HCT116 (cell line): ENCODE data around the gene DEXI.

ENCODE experiments used
- CEBPB ChIP-seq: IDR thresholded peaks from 2 replicates; pipeline ENCODE4 v1.6.1; 2012; ENCODE audit warnings: low read depth
- EZH2 ChIP-seq: fragments of 200-600 bp; sonication (generic); IDR thresholded peaks from 2 replicates; pipeline ENCODE4 v1.6.1; 2017; ENCODE audit warnings: antibody characterized with exemption, mixed run types
- EZH2phosphoT487 ChIP-seq: fragments of 200-600 bp; IDR thresholded peaks from 2 replicates; pipeline ENCODE4 v1.6.1; 2018; ENCODE audit warnings: antibody characterized with exemption, borderline replicate concordance
- JUND ChIP-seq: IDR thresholded peaks from 2 replicates; pipeline ENCODE4 v1.6.1; 2012
- POLR2A ChIP-seq: IDR thresholded peaks from 2 replicates; pipeline ENCODE4 v1.7.0; 2011; ENCODE audit warnings: borderline replicate concordance; ENCODE audit not compliant: insufficient read depth, insufficient read length; ENCODE audit errors: extremely low read depth
- POLR2AphosphoS5 ChIP-seq: IDR thresholded peaks from 2 replicates; pipeline ENCODE4 v1.6.1; 2011; ENCODE audit warnings: mild to moderate bottlenecking, low read depth, low read length, moderate library complexity
- SRF ChIP-seq: IDR thresholded peaks from 2 replicates; pipeline ENCODE4 v1.6.1; 2012; ENCODE audit warnings: low read depth
- TF ChIP-seq, protein P1 (sequence below): IDR thresholded peaks from 2 replicates; pipeline ENCODE4 v1.6.1; 2012
- TF ChIP-seq, protein P2 (sequence below): IDR thresholded peaks from 2 replicates; pipeline ENCODE4 v1.6.1; 2011; ENCODE audit warnings: mild to moderate bottlenecking, low read length, moderate library complexity; ENCODE audit not compliant: insufficient replicate concordance; ENCODE audit errors: extremely low read depth
- TF ChIP-seq, protein P3 (sequence below), 3 experiments: fragments of 200-600 bp in 1 of 3; sonication (generic) in 1 of 3; IDR thresholded peaks in 2 of 3; conservative IDR thresholded peaks in 1 of 3; 2 replicates each; pipeline ENCODE4 v1.5.1; 2012 to 2017; ENCODE audit warnings: low read depth in 2 of 3, low read length in 2 of 3, antibody characterized with exemption in 1 of 3, borderline replicate concordance in 1 of 3, control low read depth in 1 of 3, mild to moderate bottlenecking in 1 of 3, mixed read lengths in 1 of 3, mixed run types in 1 of 3, moderate library complexity in 1 of 3; ENCODE audit not compliant: insufficient read depth in 1 of 3
- TF ChIP-seq, protein P4 (sequence below): IDR thresholded peaks from 2 replicates; pipeline ENCODE4 v1.6.1; 2012; ENCODE audit warnings: low read depth
- TF ChIP-seq, protein P5 (sequence below): IDR thresholded peaks from 2 replicates; pipeline ENCODE4 v1.6.1; 2012

DNA sequence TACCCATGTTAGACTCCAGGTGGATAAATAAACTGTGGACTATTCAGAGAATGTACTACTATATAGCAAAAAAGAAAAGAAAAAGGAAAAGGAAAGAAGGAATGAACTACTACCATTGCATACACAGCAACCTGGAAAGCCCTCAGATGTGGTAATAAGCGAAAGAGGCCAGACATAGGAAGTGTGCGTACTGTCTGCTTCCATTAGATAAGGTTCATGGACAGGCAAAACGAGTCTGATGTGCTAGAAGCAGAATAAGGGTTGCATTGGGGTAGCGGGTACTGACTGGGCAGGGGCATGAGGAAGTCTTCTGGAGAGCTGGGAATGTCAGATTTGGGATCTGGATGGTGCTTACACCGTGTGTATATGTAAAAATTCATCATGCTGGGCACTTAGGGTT is 23.9 kb upstream of the DEXI start:
- TF ChIP-seq POLR2AphosphoS5, result no peak
- no peak for TF ChIP-seq SRF
- TF ChIP-seq, protein P1, sequence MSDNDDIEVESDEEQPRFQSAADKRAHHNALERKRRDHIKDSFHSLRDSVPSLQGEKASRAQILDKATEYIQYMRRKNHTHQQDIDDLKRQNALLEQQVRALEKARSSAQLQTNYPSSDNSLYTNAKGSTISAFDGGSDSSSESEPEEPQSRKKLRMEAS, result no peak
- no peak for TF ChIP-seq POLR2A
- TF ChIP-seq EZH2phosphoT487, result no peak
- TF ChIP-seq, protein P2, sequence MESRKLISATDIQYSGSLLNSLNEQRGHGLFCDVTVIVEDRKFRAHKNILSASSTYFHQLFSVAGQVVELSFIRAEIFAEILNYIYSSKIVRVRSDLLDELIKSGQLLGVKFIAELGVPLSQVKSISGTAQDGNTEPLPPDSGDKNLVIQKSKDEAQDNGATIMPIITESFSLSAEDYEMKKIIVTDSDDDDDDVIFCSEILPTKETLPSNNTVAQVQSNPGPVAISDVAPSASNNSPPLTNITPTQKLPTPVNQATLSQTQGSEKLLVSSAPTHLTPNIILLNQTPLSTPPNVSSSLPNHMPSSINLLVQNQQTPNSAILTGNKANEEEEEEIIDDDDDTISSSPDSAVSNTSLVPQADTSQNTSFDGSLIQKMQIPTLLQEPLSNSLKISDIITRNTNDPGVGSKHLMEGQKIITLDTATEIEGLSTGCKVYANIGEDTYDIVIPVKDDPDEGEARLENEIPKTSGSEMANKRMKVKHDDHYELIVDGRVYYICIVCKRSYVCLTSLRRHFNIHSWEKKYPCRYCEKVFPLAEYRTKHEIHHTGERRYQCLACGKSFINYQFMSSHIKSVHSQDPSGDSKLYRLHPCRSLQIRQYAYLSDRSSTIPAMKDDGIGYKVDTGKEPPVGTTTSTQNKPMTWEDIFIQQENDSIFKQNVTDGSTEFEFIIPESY, result no peak
- TF ChIP-seq, protein P3, sequence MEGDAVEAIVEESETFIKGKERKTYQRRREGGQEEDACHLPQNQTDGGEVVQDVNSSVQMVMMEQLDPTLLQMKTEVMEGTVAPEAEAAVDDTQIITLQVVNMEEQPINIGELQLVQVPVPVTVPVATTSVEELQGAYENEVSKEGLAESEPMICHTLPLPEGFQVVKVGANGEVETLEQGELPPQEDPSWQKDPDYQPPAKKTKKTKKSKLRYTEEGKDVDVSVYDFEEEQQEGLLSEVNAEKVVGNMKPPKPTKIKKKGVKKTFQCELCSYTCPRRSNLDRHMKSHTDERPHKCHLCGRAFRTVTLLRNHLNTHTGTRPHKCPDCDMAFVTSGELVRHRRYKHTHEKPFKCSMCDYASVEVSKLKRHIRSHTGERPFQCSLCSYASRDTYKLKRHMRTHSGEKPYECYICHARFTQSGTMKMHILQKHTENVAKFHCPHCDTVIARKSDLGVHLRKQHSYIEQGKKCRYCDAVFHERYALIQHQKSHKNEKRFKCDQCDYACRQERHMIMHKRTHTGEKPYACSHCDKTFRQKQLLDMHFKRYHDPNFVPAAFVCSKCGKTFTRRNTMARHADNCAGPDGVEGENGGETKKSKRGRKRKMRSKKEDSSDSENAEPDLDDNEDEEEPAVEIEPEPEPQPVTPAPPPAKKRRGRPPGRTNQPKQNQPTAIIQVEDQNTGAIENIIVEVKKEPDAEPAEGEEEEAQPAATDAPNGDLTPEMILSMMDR (IDR thresholded peaks at IDR 0.05 in 2 of 3, conservative IDR thresholded peaks at IDR 0.05 in 1 of 3; ENCODE audit: borderline replicate concordance in 1 of 3, insufficient read depth in 1 of 3, low read depth in 2 of 3, low read length in 2 of 3), result no peak
- TF ChIP-seq, protein P4, sequence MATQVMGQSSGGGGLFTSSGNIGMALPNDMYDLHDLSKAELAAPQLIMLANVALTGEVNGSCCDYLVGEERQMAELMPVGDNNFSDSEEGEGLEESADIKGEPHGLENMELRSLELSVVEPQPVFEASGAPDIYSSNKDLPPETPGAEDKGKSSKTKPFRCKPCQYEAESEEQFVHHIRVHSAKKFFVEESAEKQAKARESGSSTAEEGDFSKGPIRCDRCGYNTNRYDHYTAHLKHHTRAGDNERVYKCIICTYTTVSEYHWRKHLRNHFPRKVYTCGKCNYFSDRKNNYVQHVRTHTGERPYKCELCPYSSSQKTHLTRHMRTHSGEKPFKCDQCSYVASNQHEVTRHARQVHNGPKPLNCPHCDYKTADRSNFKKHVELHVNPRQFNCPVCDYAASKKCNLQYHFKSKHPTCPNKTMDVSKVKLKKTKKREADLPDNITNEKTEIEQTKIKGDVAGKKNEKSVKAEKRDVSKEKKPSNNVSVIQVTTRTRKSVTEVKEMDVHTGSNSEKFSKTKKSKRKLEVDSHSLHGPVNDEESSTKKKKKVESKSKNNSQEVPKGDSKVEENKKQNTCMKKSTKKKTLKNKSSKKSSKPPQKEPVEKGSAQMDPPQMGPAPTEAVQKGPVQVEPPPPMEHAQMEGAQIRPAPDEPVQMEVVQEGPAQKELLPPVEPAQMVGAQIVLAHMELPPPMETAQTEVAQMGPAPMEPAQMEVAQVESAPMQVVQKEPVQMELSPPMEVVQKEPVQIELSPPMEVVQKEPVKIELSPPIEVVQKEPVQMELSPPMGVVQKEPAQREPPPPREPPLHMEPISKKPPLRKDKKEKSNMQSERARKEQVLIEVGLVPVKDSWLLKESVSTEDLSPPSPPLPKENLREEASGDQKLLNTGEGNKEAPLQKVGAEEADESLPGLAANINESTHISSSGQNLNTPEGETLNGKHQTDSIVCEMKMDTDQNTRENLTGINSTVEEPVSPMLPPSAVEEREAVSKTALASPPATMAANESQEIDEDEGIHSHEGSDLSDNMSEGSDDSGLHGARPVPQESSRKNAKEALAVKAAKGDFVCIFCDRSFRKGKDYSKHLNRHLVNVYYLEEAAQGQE, result no peak
- no peak for TF ChIP-seq CEBPB
- TF ChIP-seq EZH2, result no peak
- no peak for TF ChIP-seq JUND
- TF ChIP-seq, protein P5, sequence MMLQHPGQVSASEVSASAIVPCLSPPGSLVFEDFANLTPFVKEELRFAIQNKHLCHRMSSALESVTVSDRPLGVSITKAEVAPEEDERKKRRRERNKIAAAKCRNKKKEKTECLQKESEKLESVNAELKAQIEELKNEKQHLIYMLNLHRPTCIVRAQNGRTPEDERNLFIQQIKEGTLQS, result no peak
